Mesothelial cell of epicardium (in vitro differentiated cells): ENCODE results near the gene PLA2G1B. TPM values are rescaled to one million over a fixed set of nuclear protein-coding genes. Genes with fewer than 3 reads are reported as not detected.

Source experiments
- DNase-seq, 2 experiments: peaks; one replicate each; pipeline ENCODE4 v3.0.0; 2021; ENCODE audit warnings: low spot score in 2 of 2; ENCODE audit not compliant: unreplicated experiment in 2 of 2
- H3K27ac Mint-ChIP-seq: 2 replicates; pipeline ENCODE4 v1.8.0; 2021; ENCODE audit warnings: mixed read lengths
- H3K27me3 Mint-ChIP-seq: 2 replicates; pipeline ENCODE4 v1.8.0; 2021; ENCODE audit warnings: low read depth, mixed read lengths
- H3K36me3 Mint-ChIP-seq: 2 replicates; pipeline ENCODE4 v1.8.0; 2021; ENCODE audit warnings: mixed read lengths
- H3K4me1 Mint-ChIP-seq: 2 replicates; pipeline ENCODE4 v1.8.0; 2021; ENCODE audit warnings: mixed read lengths
- H3K4me3 Mint-ChIP-seq: 2 replicates; pipeline ENCODE4 v1.8.0; 2021; ENCODE audit warnings: mild to moderate bottlenecking, moderate library complexity, mixed read lengths
- H3K9me3 Mint-ChIP-seq: 2 replicates; pipeline ENCODE4 v1.8.0; 2021; ENCODE audit warnings: mixed read lengths
- total RNA-seq: library from RNA; stranded (reverse); gene quantifications from 3 replicates; pipeline ENCODE4 v1.2.1, GENCODE V29; 2021
- TF ChIP-seq, protein P1 (sequence below): fragments of 200-600 bp; sonication (generic); IDR thresholded peaks from one replicate; pipeline ENCODE4 v1.5.0; 2021; ENCODE audit warnings: antibody characterized with exemption; ENCODE audit not compliant: unreplicated experiment

The PLA2G1B gene
- total RNA-seq, 1 donor from 2014 or later: not detected

DNA sequence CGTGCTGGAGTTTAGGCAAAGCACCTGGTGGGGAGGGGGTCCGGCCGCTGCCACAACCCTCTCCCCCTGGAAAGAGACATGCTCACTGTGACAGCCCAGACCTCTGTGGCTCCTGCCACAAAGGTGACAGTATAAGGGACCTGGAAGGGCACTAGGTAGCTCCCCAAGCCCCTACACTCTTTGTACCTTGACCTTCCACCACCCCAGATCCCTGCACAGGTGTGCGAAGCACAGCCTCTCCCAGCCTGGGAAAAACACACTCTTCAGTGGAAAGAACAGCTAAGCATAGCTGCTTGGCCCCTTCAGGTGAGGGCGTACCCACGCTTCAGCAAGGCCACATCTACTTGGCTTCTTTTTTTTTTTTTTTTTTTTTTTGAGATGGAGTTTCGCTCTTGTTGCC is 4.9 kb upstream of the PLA2G1B start:
- H3K4me3 Mint-ChIP-seq: no peak overlapping the region
- DNase-seq: no peak
- no peak overlapping the region for H3K27ac Mint-ChIP-seq
- H3K4me1 Mint-ChIP-seq: no peaks in the 10 kb centered on the region
- H3K36me3 Mint-ChIP-seq: peaks cover 4% of the 10 kb centered on the region
- H3K9me3 Mint-ChIP-seq: peaks cover 17% of the 10 kb centered on the region
- TF ChIP-seq, protein P1, sequence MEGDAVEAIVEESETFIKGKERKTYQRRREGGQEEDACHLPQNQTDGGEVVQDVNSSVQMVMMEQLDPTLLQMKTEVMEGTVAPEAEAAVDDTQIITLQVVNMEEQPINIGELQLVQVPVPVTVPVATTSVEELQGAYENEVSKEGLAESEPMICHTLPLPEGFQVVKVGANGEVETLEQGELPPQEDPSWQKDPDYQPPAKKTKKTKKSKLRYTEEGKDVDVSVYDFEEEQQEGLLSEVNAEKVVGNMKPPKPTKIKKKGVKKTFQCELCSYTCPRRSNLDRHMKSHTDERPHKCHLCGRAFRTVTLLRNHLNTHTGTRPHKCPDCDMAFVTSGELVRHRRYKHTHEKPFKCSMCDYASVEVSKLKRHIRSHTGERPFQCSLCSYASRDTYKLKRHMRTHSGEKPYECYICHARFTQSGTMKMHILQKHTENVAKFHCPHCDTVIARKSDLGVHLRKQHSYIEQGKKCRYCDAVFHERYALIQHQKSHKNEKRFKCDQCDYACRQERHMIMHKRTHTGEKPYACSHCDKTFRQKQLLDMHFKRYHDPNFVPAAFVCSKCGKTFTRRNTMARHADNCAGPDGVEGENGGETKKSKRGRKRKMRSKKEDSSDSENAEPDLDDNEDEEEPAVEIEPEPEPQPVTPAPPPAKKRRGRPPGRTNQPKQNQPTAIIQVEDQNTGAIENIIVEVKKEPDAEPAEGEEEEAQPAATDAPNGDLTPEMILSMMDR: no peak
- H3K27me3 Mint-ChIP-seq: peaks cover 5% of the 10 kb centered on the region

DNA sequence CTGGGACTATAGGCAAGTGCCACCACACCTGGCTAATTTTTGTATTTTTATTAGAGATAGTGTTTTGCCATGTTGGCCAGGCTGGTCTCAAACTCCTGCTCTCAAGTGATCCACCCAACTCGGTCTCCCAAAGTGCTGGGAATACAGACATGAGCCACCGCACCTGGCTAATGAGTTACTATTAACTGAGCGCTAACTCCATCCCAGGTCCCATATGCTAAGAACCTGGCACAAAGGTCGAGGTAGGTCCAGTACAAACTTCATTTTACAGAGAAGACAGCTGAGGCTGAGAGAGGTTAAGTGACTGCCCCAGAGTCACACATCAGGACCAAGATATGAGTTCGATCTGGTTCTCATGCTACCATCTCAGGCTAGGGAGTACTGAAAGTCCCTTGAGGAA is 4.5 kb upstream of the PLA2G1B start:
- no peak overlapping the region for H3K27ac Mint-ChIP-seq
- H3K4me3 Mint-ChIP-seq: no peak overlapping the region
- H3K4me1 Mint-ChIP-seq: no peaks in the 10 kb centered on the region
- DNase-seq: no peak
- TF ChIP-seq, protein P1: no peak
- no peaks in the 10 kb centered on the region for H3K36me3 Mint-ChIP-seq
- H3K9me3 Mint-ChIP-seq: peaks cover 12% of the 10 kb centered on the region
- peaks cover 5% of the 10 kb centered on the region for H3K27me3 Mint-ChIP-seq

DNA sequence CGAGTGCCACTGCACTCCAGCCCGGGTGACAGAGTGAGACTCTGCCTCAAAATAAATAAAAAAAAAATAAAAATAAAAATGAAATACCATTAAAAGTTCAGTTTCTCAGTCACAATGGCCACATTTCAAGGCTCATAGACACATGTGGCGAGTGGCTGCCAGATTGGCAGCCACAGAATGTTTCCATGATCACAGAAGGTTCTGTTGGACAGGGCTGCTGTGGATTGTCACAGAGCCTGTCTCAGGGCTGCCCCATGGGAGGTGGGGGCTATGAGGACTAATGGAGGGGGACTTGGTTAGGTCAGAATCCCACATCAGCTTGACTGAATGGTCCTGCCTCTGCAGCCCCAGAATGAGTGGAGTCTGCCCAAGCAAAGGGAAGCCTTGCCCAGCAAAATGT is 3.8 kb upstream of the PLA2G1B start:
- Mint-ChIP-seq H3K36me3 (no peaks in the 10 kb centered on the region), H3K27me3 (peaks cover 5% of the 10 kb centered on the region), H3K4me1 (no peaks in the 10 kb centered on the region), H3K9me3 (peaks cover 7% of the 10 kb centered on the region), H3K27ac (no peak overlapping the region), H3K4me3 (no peak overlapping the region)
- no peak for DNase-seq
- TF ChIP-seq, protein P1: no peak

DNA sequence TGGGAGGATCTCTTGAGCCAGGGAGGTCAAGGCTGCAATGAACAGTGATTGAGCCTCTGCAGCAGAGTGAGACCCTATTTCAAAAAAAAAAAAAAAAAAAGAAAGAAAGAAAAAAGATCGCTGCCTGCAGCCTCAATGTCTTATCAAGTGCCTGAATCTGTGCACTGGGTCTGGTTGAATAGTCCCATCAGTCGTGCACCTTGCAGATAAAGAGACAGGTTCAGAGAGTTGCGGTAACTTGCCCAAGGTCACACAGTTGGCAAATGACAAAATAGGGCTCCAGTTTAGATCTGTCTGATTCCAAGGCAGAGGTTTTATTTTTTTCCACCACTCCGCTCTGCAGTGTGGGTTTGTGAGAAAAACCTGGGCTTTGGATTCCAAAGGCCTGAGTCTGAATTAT is 649 bp upstream of the PLA2G1B start:
- no peak overlapping the region for H3K27ac Mint-ChIP-seq
- peaks cover 4% of the 10 kb centered on the region for H3K4me1 Mint-ChIP-seq
- TF ChIP-seq, protein P1: no peak
- H3K36me3 Mint-ChIP-seq: no peaks in the 10 kb centered on the region
- peaks cover 10% of the 10 kb centered on the region for H3K27me3 Mint-ChIP-seq
- no peak for DNase-seq
- no peaks in the 10 kb centered on the region for H3K9me3 Mint-ChIP-seq
- no peak overlapping the region for H3K4me3 Mint-ChIP-seq

DNA sequence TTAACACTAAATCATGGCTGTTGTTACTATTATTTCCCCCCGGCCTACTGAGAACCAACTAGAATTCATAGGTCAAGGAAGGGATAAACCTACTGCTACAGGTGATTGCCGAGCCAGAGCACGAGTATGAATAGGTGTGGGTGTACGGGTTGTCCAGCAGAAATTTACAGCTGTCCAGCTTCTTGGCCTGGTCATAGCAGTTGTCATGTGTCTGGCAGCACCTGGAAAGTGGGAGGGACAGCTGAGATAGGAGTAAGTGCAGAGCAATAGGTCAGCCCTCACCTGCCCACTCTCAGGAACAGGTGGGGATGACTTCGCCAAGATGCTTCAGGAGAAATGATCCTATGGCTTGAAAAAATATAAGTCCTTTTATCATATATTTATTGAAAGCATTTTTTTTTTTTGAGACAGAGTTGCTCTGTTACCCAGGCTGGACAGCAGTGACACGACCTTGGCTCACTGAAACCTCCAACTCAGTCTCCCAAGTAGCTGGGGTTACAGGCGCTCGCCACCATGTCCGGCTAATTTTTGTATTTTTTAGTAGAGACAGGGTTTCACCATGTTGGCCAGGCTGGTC is 2.6 kb downstream of the PLA2G1B start:
- Mint-ChIP-seq H3K9me3 (no peaks in the 10 kb centered on the region), H3K36me3 (no peaks in the 10 kb centered on the region), H3K27me3 (peaks cover 8% of the 10 kb centered on the region), H3K4me3 (no peak overlapping the region), H3K27ac (no peak overlapping the region), H3K4me1 (peaks cover 4% of the 10 kb centered on the region)
- no peak for DNase-seq
- TF ChIP-seq, protein P1: no peak

DNA sequence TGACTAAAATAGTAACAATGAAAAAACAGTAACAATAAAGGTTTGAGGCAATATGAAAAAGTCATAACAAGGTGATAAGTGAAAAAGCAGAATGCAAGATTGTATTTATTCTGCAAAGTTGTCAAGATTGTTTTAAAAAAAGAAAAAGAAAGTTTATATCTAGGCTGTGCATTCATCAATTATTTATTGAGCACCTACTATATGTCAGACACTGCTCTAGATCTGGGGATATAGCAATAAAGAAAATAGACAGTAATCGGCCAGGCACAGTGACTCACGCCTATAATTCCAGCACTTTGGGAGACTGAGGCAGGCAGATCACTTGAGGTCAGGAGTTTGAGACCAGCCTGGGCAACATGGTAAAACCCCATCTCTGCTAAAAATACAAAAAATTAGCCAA is 3.8 kb downstream of the PLA2G1B start:
- TF ChIP-seq, protein P1: no peak
- H3K27me3 Mint-ChIP-seq: peaks cover 8% of the 10 kb centered on the region
- H3K4me1 Mint-ChIP-seq: peaks cover 4% of the 10 kb centered on the region
- H3K27ac Mint-ChIP-seq: no peak overlapping the region
- no peaks in the 10 kb centered on the region for H3K36me3 Mint-ChIP-seq
- no peaks in the 10 kb centered on the region for H3K9me3 Mint-ChIP-seq
- H3K4me3 Mint-ChIP-seq: no peak overlapping the region
- no peak for DNase-seq
